NCI-H82 (cell line): ENCODE results near the gene SKA1.

Source experiments
- DNase-seq: peaks from one replicate; lab custom pipeline; 2025; lab: John Stamatoyannopoulos, UW

Gene SKA1

GRCh38 chr18:50374753-50375391, at the start of gene SKA1:
Gene SKA1 (plus strand): TSS chr18:50375046. CDS start chr18:50375831, 785 bp downstream.
- peak; percentile 95 for DNase-seq

- no peak for DNase-seq
Observed at GRCh38 chr18:50327983-50328382, 46.9 kb upstream of the SKA1 start.

- no peak for DNase-seq
Observed at GRCh38 chr18:50330176-50330575, 44.7 kb upstream of the SKA1 start.

GRCh38 chr18:50331691-50332090, 43.2 kb upstream of the SKA1 start:
- no peak for DNase-seq

- no peak for DNase-seq
Observed at GRCh38 chr18:50334546-50335152, 40.2 kb upstream of the SKA1 start.

GRCh38 chr18:50338122-50338521, 36.7 kb upstream of the SKA1 start:
- DNase-seq: no peak

- DNase-seq: no peak
Observed at GRCh38 chr18:50338715-50339114, 36.1 kb upstream of the SKA1 start.

GRCh38 chr18:50340078-50340477, 34.8 kb upstream of the SKA1 start:
- no peak for DNase-seq

- DNase-seq: no peak
Observed at GRCh38 chr18:50341443-50341842, 33.4 kb upstream of the SKA1 start.

- DNase-seq: no peak
Observed at GRCh38 chr18:50350699-50351098, 24.1 kb upstream of the SKA1 start.

GRCh38 chr18:50356036-50356945, 18.6 kb upstream of the SKA1 start:
- no peak for DNase-seq

GRCh38 chr18:50358844-50359243, 16.0 kb upstream of the SKA1 start:
- DNase-seq: no peak

- no peak for DNase-seq
Observed at GRCh38 chr18:50359806-50360205, 15.0 kb upstream of the SKA1 start.

GRCh38 chr18:50360611-50361010, 14.2 kb upstream of the SKA1 start:
- no peak for DNase-seq

GRCh38 chr18:50369672-50370071, 5.2 kb upstream of the SKA1 start:
- DNase-seq: no peak

GRCh38 chr18:50372743-50373142, 2.1 kb upstream of the SKA1 start:
- peak; percentile 36 for DNase-seq

GRCh38 chr18:50373561-50374219, 1.2 kb upstream of the SKA1 start:
- peak; percentile 90 for DNase-seq

- DNase-seq: peak; percentile 19
Observed at GRCh38 chr18:50374220-50374752, 560 bp upstream of the SKA1 start.

GRCh38 chr18:50377061-50377798, 2.4 kb downstream of the SKA1 start:
- DNase-seq: no peak

- no peak for DNase-seq
Observed at GRCh38 chr18:50388988-50389387, 14.1 kb downstream of the SKA1 start.

GRCh38 chr18:50393802-50394201, 19.0 kb downstream of the SKA1 start:
- DNase-seq: peak; percentile 63
